HepG2 (cell line): Measurements from ENCODE around the gene CSNK2B. TPM values are rescaled to one million over a fixed set of nuclear protein-coding genes. Genes with fewer than 3 reads are reported as not detected.

Experiments
- ATAC-seq: fragments of 200-7000 bp; cut with Tn5 transposase; 3 replicates; pipeline ENCODE4 v1.9.1; 2020; ENCODE audit warnings: mild to moderate bottlenecking, moderate library complexity
- BruUV-seq: library from RNA; stranded (reverse); fragments of 400-500 nt; replicated peaks from 2 replicates; lab custom pipeline; 2021; lab: Mats Ljungman, UMichigan
- CTCF ChIA-PET: fragments of 300-600 bp; formaldehyde crosslinking; extraction: SDS; loops from one replicate; lab custom pipeline; 2021; ENCODE audit warnings: low total read pairs, inconsistent platforms, low intra/inter-chr PET ratio; lab: Yijun Ruan, JAX
- POLR2A ChIA-PET: fragments of 350-600 bp; sonication (Branson Sonifier 250); formaldehyde crosslinking; loops from one replicate; lab custom pipeline; 2020; ENCODE audit warnings: antibody characterized with exemption, inconsistent platforms; lab: Yijun Ruan, JAX
- DNase-seq: peaks from one replicate; pipeline ENCODE4 v3.0.0-alpha.2; 2015; ENCODE audit warnings: low spot score
- FAIRE-seq: peaks from 3 replicates; lab custom pipeline; 2011; peaks lifted over from hg19 to GRCh38; lab: Jason Lieb, UNC
- H2AFZ ChIP-seq: one replicate; pipeline ENCODE4 v1.6.1; 2011; ENCODE audit warnings: low read length, inconsistent platforms
- H3K27ac ChIP-seq: fragments of 300-600 bp; 3 replicates; pipeline ENCODE4 v1.8.0; 2011; ENCODE audit warnings: mixed run types, mild to moderate bottlenecking, mixed read lengths, low read length, inconsistent platforms; ENCODE audit not compliant: insufficient read depth; ENCODE audit errors: extremely low read length
- H3K27me3 ChIP-seq, 2 experiments: fragments of 200-600 bp in 1 of 2; 2 replicates in 1 of 2; 3 replicates in 1 of 2; pipeline versions ENCODE4 v1.6.0 to v1.8.0; 2011; ENCODE audit warnings: low read length in 2 of 2, mild to moderate bottlenecking in 2 of 2, moderate library complexity in 2 of 2, inconsistent platforms in 1 of 2; ENCODE audit not compliant: insufficient read depth in 2 of 2, control insufficient read depth in 1 of 2
- H3K36me3 ChIP-seq, 2 experiments: fragments of 200-600 bp in 1 of 2; replicated peaks in 1 of 2; 2 replicates in 1 of 2; 3 replicates in 1 of 2; pipeline versions ENCODE4 v1.5.1 to v1.8.0; 2011; ENCODE audit warnings: low read length in 2 of 2, inconsistent platforms in 1 of 2; ENCODE audit not compliant: insufficient read depth in 2 of 2, control insufficient read depth in 1 of 2
- H3K4me1 ChIP-seq: 2 replicates; pipeline ENCODE4 v1.5.1; 2012; ENCODE audit warnings: low read length, inconsistent platforms; ENCODE audit not compliant: insufficient read depth
- H3K4me2 ChIP-seq: 2 replicates; pipeline ENCODE4 v1.6.0; 2011; ENCODE audit warnings: low read depth, low read length, inconsistent platforms
- H3K4me3 ChIP-seq, 3 experiments: fragments of 200-600 bp in 1 of 3; sonication (generic), shearing (Covaris generic) in 1 of 3; replicated peaks in 1 of 3; 2 replicates each; pipeline ENCODE4 v1.5.1; 2011 to 2016; ENCODE audit warnings: low read length in 3 of 3, inconsistent platforms in 2 of 3, low read depth in 2 of 3, mild to moderate bottlenecking in 2 of 3, control low read depth in 1 of 3, mixed read lengths in 1 of 3; ENCODE audit not compliant: insufficient read depth in 1 of 3
- H3K79me2 ChIP-seq: one replicate; pipeline ENCODE4 v1.6.1; 2011; ENCODE audit warnings: low read length, inconsistent platforms; ENCODE audit not compliant: insufficient read depth
- H3K9ac ChIP-seq: 2 replicates; pipeline ENCODE4 v1.6.0; 2011; ENCODE audit warnings: mild to moderate bottlenecking, low read depth, low read length, inconsistent platforms; ENCODE audit not compliant: insufficient read depth
- H3K9me3 ChIP-seq: 2 replicates; pipeline ENCODE4 v1.5.1; 2012; ENCODE audit warnings: mild to moderate bottlenecking, low read length
- H4K20me1 ChIP-seq: 2 replicates; pipeline ENCODE4 v1.6.0; 2011; ENCODE audit warnings: inconsistent platforms, mild to moderate bottlenecking, low read length, moderate library complexity; ENCODE audit not compliant: insufficient read depth
- ARNTL ChIP-seq: sonication (generic); formaldehyde crosslinking; IDR thresholded peaks from 2 replicates; pipeline ENCODE4 v1.4.0; 2020; ENCODE audit warnings: mild to moderate bottlenecking, missing genetic modification reagents
- CHD4 ChIP-seq: fragments of 200-600 bp; sonication (generic); IDR thresholded peaks from 2 replicates; pipeline ENCODE4 v1.7.0; 2017; ENCODE audit warnings: mild to moderate bottlenecking, low read length, borderline replicate concordance
- DNMT1 ChIP-seq: sonication (generic); formaldehyde crosslinking; IDR thresholded peaks from 2 replicates; pipeline ENCODE4 v1.5.1; 2020; ENCODE audit warnings: mild to moderate bottlenecking, missing genetic modification reagents
- KLF9 ChIP-seq: IDR thresholded peaks from 2 replicates; pipeline ENCODE4 v1.6.1; 2016; ENCODE audit warnings: low read depth
- LBX2 ChIP-seq: sonication (generic); formaldehyde crosslinking; IDR thresholded peaks from 2 replicates; pipeline ENCODE4 v1.5.0; 2020; ENCODE audit warnings: missing genetic modification reagents, mild to moderate bottlenecking, borderline replicate concordance
- MATR3 ChIP-seq: sonication (generic); formaldehyde crosslinking; IDR thresholded peaks from 2 replicates; pipeline ENCODE4 v1.4.0; 2020; ENCODE audit warnings: missing genetic modification reagents
- NFE2L1 ChIP-seq: sonication (generic); formaldehyde crosslinking; IDR thresholded peaks from 2 replicates; pipeline ENCODE4 v1.4.0; 2020; ENCODE audit warnings: missing genetic modification reagents, mild to moderate bottlenecking, borderline replicate concordance
- RBM39 ChIP-seq: fragments of 200-400 bp; formaldehyde crosslinking; IDR thresholded peaks from one replicate; pipeline ENCODE4 v1.6.1; 2018; ENCODE audit warnings: antibody characterized with exemption, mild to moderate bottlenecking, low read depth, low read length; ENCODE audit not compliant: poor library complexity, severe bottlenecking
- RFX1 ChIP-seq: fragments of 450-650 bp; IDR thresholded peaks from 2 replicates; pipeline ENCODE4 v1.6.1; 2017
- TFDP1 ChIP-seq: IDR thresholded peaks from 2 replicates; pipeline ENCODE4 v1.6.1; 2016; ENCODE audit warnings: missing compliant biosample characterization, missing genetic modification reagents, borderline replicate concordance
- THAP8 ChIP-seq: sonication (generic); formaldehyde crosslinking; IDR thresholded peaks from 2 replicates; pipeline ENCODE4 v1.5.1; 2020; ENCODE audit warnings: missing genetic modification reagents, mild to moderate bottlenecking, borderline replicate concordance
- TOE1 ChIP-seq: sonication (generic); formaldehyde crosslinking; IDR thresholded peaks from 2 replicates; pipeline ENCODE4 v1.4.0; 2020; ENCODE audit warnings: mild to moderate bottlenecking, missing genetic modification reagents
- TSC22D2 ChIP-seq: sonication (generic); formaldehyde crosslinking; IDR thresholded peaks from 2 replicates; pipeline ENCODE4 v1.5.1; 2020; ENCODE audit warnings: missing genetic modification reagents, mild to moderate bottlenecking, borderline replicate concordance
- ZNF317 ChIP-seq: sonication (generic); formaldehyde crosslinking; IDR thresholded peaks from 2 replicates; pipeline ENCODE4 v1.5.0; 2020; ENCODE audit warnings: mild to moderate bottlenecking, missing genetic modification reagents
- ZNF326 ChIP-seq: sonication (generic); formaldehyde crosslinking; IDR thresholded peaks from 2 replicates; pipeline ENCODE4 v1.4.0; 2020; ENCODE audit warnings: missing genetic modification reagents, borderline replicate concordance
- ZNF496 ChIP-seq: sonication (generic); formaldehyde crosslinking; IDR thresholded peaks from 2 replicates; pipeline ENCODE4 v1.8.1; 2023; ENCODE audit warnings: mild to moderate bottlenecking, moderate library complexity, missing genetic modification reagents; ENCODE audit not compliant: insufficient replicate concordance
- ZNF550 ChIP-seq: sonication (generic); formaldehyde crosslinking; IDR thresholded peaks from 2 replicates; pipeline ENCODE4 v1.4.0; 2020; ENCODE audit warnings: mild to moderate bottlenecking, missing genetic modification reagents, borderline replicate concordance
- ZNF75D ChIP-seq: sonication (generic); formaldehyde crosslinking; IDR thresholded peaks from 2 replicates; pipeline ENCODE4 v1.8.1; 2023; ENCODE audit warnings: missing genetic modification reagents, mild to moderate bottlenecking, borderline replicate concordance
- ZNF792 ChIP-seq: IDR thresholded peaks from 2 replicates; pipeline ENCODE4 v1.6.1; 2016
- WGBS: methylation state at CpG from one replicate; pipeline ENCODE4 v1.1.6; 2017; ENCODE audit warnings: low lambda C conversion rate; 5-methylcytosine and 5-hydroxymethylcytosine counted together
- in situ Hi-C: cut with HindIII; loops from 2 replicates; pipeline ENCODE4 v1.10.0; 2017; ENCODE audit warnings: low pct_unique_long_range_greater_than_20kb; ENCODE audit not compliant: extremely low pct_ligation_motif_present
- intact Hi-C: fragments of 100-400 bp; cut with micrococcal nuclease; formaldehyde crosslinking; loops from one replicate; pipeline ENCODE4 v1.10.0; 2022; ENCODE audit not compliant: unreplicated experiment
- polyA plus RNA-seq, 8 experiments: library from polyadenylated mRNA; depleted of rRNA in 3 of 8; stranded (reverse) in 7 of 8; unstranded in 1 of 8; fragments of >200 nt; fragmentation: Illumina TruSeq in 4 of 8; extraction: Trizol in 4 of 8; gene quantifications; 2 replicates each; pipeline versions ENCODE4 v1.2.1 to v1.2.3, GENCODE V29; 2011 to 2016; ENCODE audit warnings: low read depth in 4 of 8, missing spikeins in 1 of 8, mixed read lengths in 1 of 8; ENCODE audit not compliant: insufficient read depth in 1 of 8
- total RNA-seq, 5 experiments: library from RNA; depleted of rRNA; stranded (reverse); fragments of >200 nt; fragmentation: Illumina TruSeq; extraction: Trizol; gene quantifications; 2 replicates each; pipeline ENCODE4 v1.2.3, GENCODE V29; 2016; ENCODE audit warnings: low read depth in 1 of 5

The CSNK2B gene
- total and polyA plus RNA-seq, 2 of the 13 experiments (the other 11 are each of a cell fraction or from before 2014, with no cell fraction given) = 111 to 296 TPM

GRCh38 chr6:31692353-31692752, 26.5 kb downstream of the CSNK2B start:
- no peaks in the 10 kb centered on the region for H4K20me1 ChIP-seq
- CTCF ChIA-PET = no interaction called here
- WGBS = 91% methylated on average over 4 of the region's 4 CpGs
- H3K9me3 ChIP-seq = no peaks in the 10 kb centered on the region
- peaks cover 12% of the 10 kb centered on the region; the same call in 1 of the 2 replicates for H3K4me1 ChIP-seq
- peaks cover 56 to 84% of the 10 kb centered on the region in 2 experiments for H3K36me3 ChIP-seq
- no TSS peak for BruUV-seq
- in situ Hi-C loops = no loop called here
- no peaks in the 10 kb centered on the region for H3K79me2 ChIP-seq
- no peak overlapping the region for H2AFZ ChIP-seq
- no peak overlapping the region for H3K4me3 ChIP-seq
- no peak overlapping the region for H3K9ac ChIP-seq
- H3K27me3 ChIP-seq = no peaks in the 10 kb centered on the region
- intact Hi-C loops = no loop called here
- DNase-seq = no peak
- POLR2A ChIA-PET = interaction anchor here (0.6 to 4.9 kb wide), 3 partner anchors 10 to 135 kb away, joined by 3 to 22 read pairs (median 4); partner anchors contain the start of genes ABHD16A, HSPA1B and MSH5
- ATAC-seq = no peak
- FAIRE-seq = no peak
- TF ChIP-seq DNMT1 (CRISPR knock-in tag) (no peak), TFDP1 (CRISPR knock-in tag) (no peak), ZNF550 (CRISPR knock-in tag) (no peak), ZNF496 (CRISPR knock-in tag) (no peak), TOE1 (CRISPR knock-in tag) (no peak), RBM39 (no peak), ZNF326 (CRISPR knock-in tag) (no peak), THAP8 (CRISPR knock-in tag) (no peak), CHD4 (no peak), ARNTL (CRISPR knock-in tag) (no peak), RFX1 (no peak), MATR3 (CRISPR knock-in tag) (no peak), NFE2L1 (CRISPR knock-in tag) (no peak), LBX2 (CRISPR knock-in tag) (no peak), ZNF792 (no peak), KLF9 (no peak), TSC22D2 (CRISPR knock-in tag) (no peak), ZNF317 (CRISPR knock-in tag) (no peak), ZNF75D (CRISPR knock-in tag) (no peak)
- no peak overlapping the region for H3K4me2 ChIP-seq
- no peak overlapping the region for H3K27ac ChIP-seq
